ENCODE measurements around the gene STOX1.
A peak's percentile ranks its signal among the peaks of the same experiment; 100 is the strongest.
"Not testable (repeated sequence)": the region's sequence is repeated elsewhere in the genome, so short reads cannot be mapped to it uniquely, and the experiment has no call there.

Gene STOX1

GRCh38 chr10:68826764-68827591 is at the start of gene STOX1:
STOX1 (plus strand) TSS chr10:68827531; CDS start chr10:68827624, 93 bp downstream.
- DNase-seq (ENCODE audit: low read depth in 1 of 2, low spot score in 1 of 2): peak; percentile 33 to 39

- DNase-seq (ENCODE audit: low read depth in 1 of 2, low spot score in 1 of 2): no peak
Measured at GRCh38 chr10:68781613-68782574, 45.4 kb upstream of the STOX1 start.

- DNase-seq (ENCODE audit: low read depth in 1 of 2, low spot score in 1 of 2): no peak
Measured at GRCh38 chr10:68784476-68784875, 42.9 kb upstream of the STOX1 start.

- no peak for DNase-seq (ENCODE audit: low read depth in 1 of 2, low spot score in 1 of 2)
Measured at GRCh38 chr10:68787813-68788212, 39.5 kb upstream of the STOX1 start.

GRCh38 chr10:68790476-68790875 is 36.9 kb upstream of the STOX1 start:
- DNase-seq (ENCODE audit: low read depth in 1 of 2, low spot score in 1 of 2): no peak

- DNase-seq (ENCODE audit: low read depth in 1 of 2, low spot score in 1 of 2): no peak
Measured at GRCh38 chr10:68792115-68792514, 35.2 kb upstream of the STOX1 start.

- no peak for DNase-seq (ENCODE audit: low read depth in 1 of 2, low spot score in 1 of 2)
Measured at GRCh38 chr10:68795886-68796532, 31.3 kb upstream of the STOX1 start.

GRCh38 chr10:68796605-68797004 is 30.7 kb upstream of the STOX1 start:
- DNase-seq (ENCODE audit: low read depth in 1 of 2, low spot score in 1 of 2): no peak

GRCh38 chr10:68800211-68800610 is 27.1 kb upstream of the STOX1 start:
- no peak for DNase-seq (ENCODE audit: low read depth in 1 of 2, low spot score in 1 of 2)

GRCh38 chr10:68804692-68805091 is 22.6 kb upstream of the STOX1 start:
- DNase-seq (ENCODE audit: low read depth in 1 of 2, low spot score in 1 of 2): no peak

GRCh38 chr10:68810830-68811229 is 16.5 kb upstream of the STOX1 start:
- not testable (repeated sequence) for DNase-seq (ENCODE audit: low read depth in 1 of 2, low spot score in 1 of 2)

- no peak for DNase-seq (ENCODE audit: low read depth in 1 of 2, low spot score in 1 of 2)
Measured at GRCh38 chr10:68811314-68812009, 15.9 kb upstream of the STOX1 start.

GRCh38 chr10:68812420-68812819 is 14.9 kb upstream of the STOX1 start:
- no peak for DNase-seq (ENCODE audit: low read depth in 1 of 2, low spot score in 1 of 2)

GRCh38 chr10:68813559-68813958 is 13.8 kb upstream of the STOX1 start:
- DNase-seq (ENCODE audit: low read depth in 1 of 2, low spot score in 1 of 2): no peak

- DNase-seq (ENCODE audit: low read depth in 1 of 2, low spot score in 1 of 2): no peak
Measured at GRCh38 chr10:68816796-68817412, 10.4 kb upstream of the STOX1 start.

GRCh38 chr10:68820359-68820758 is 7.0 kb upstream of the STOX1 start:
- DNase-seq (ENCODE audit: low read depth in 1 of 2, low spot score in 1 of 2): not testable (repeated sequence)

GRCh38 chr10:68822626-68823025 is 4.7 kb upstream of the STOX1 start:
- DNase-seq (ENCODE audit: low read depth in 1 of 2, low spot score in 1 of 2): not testable (repeated sequence)

- DNase-seq (ENCODE audit: low read depth in 1 of 2, low spot score in 1 of 2): not testable (repeated sequence)
Measured at GRCh38 chr10:68827592-68827959, 245 bp downstream of the STOX1 start.

- DNase-seq (ENCODE audit: low read depth in 1 of 2, low spot score in 1 of 2): not testable (repeated sequence)
Measured at GRCh38 chr10:68828083-68828601, 811 bp downstream of the STOX1 start.

- no peak for DNase-seq (ENCODE audit: low read depth in 1 of 2, low spot score in 1 of 2)
Measured at GRCh38 chr10:68828833-68829232, 1.5 kb downstream of the STOX1 start.
